HCT116 (cell line): ENCODE data around the gene IL21.

ENCODE experiments used
- ATF3 ChIP-seq: IDR thresholded peaks from 2 replicates; pipeline ENCODE4 v1.6.1; 2012
- CTCF ChIP-seq, 3 experiments: fragments of 200-600 bp in 1 of 3; sonication (generic) in 1 of 3; IDR thresholded peaks in 2 of 3; conservative IDR thresholded peaks in 1 of 3; 2 replicates each; pipeline ENCODE4 v1.5.1; 2012 to 2017; ENCODE audit warnings: low read depth in 2 of 3, low read length in 2 of 3, antibody characterized with exemption in 1 of 3, borderline replicate concordance in 1 of 3, control low read depth in 1 of 3, mild to moderate bottlenecking in 1 of 3, mixed read lengths in 1 of 3, mixed run types in 1 of 3, moderate library complexity in 1 of 3; ENCODE audit not compliant: insufficient read depth in 1 of 3
- ELF1 ChIP-seq: IDR thresholded peaks from 2 replicates; pipeline ENCODE4 v1.6.1; 2012; ENCODE audit warnings: low read depth, borderline replicate concordance
- EZH2 ChIP-seq: fragments of 200-600 bp; sonication (generic); IDR thresholded peaks from 2 replicates; pipeline ENCODE4 v1.6.1; 2017; ENCODE audit warnings: antibody characterized with exemption, mixed run types
- FOSL1 ChIP-seq: IDR thresholded peaks from 2 replicates; pipeline ENCODE4 v1.6.1; 2012; ENCODE audit warnings: low read depth
- JUND ChIP-seq: IDR thresholded peaks from 2 replicates; pipeline ENCODE4 v1.6.1; 2012
- POLR2A ChIP-seq: IDR thresholded peaks from 2 replicates; pipeline ENCODE4 v1.7.0; 2011; ENCODE audit warnings: borderline replicate concordance; ENCODE audit not compliant: insufficient read depth, insufficient read length; ENCODE audit errors: extremely low read depth
- POLR2AphosphoS5 ChIP-seq: IDR thresholded peaks from 2 replicates; pipeline ENCODE4 v1.6.1; 2011; ENCODE audit warnings: mild to moderate bottlenecking, low read depth, low read length, moderate library complexity
- RAD21 ChIP-seq: IDR thresholded peaks from 2 replicates; pipeline ENCODE4 v1.6.1; 2012; ENCODE audit warnings: low read depth, mild to moderate bottlenecking
- SP1 ChIP-seq: IDR thresholded peaks from 2 replicates; pipeline ENCODE4 v1.6.1; 2012; ENCODE audit warnings: low read depth
- YY1 ChIP-seq: IDR thresholded peaks from 2 replicates; pipeline ENCODE4 v1.6.1; 2011; ENCODE audit warnings: low read length, low read depth, moderate library complexity, mild to moderate bottlenecking; ENCODE audit not compliant: insufficient replicate concordance; ENCODE audit errors: extremely low read depth
- ZNF274 ChIP-seq: fragments of 200-500 bp; sonication (Bioruptor generic); IDR thresholded peaks from 2 replicates; pipeline ENCODE4 v1.6.1; 2014; ENCODE audit warnings: mild to moderate bottlenecking, low read depth, low read length, inconsistent platforms

- TF ChIP-seq SP1 = no peak
- no peak for TF ChIP-seq POLR2AphosphoS5
- TF ChIP-seq CTCF (IDR thresholded peaks at IDR 0.05 in 2 of 3, conservative IDR thresholded peaks at IDR 0.05 in 1 of 3; ENCODE audit: borderline replicate concordance in 1 of 3, insufficient read depth in 1 of 3, low read depth in 2 of 3, low read length in 2 of 3) = no peak
- no peak for TF ChIP-seq POLR2A
- no peak for TF ChIP-seq RAD21
- no peak for TF ChIP-seq YY1
- no peak for TF ChIP-seq ZNF274
- TF ChIP-seq EZH2 = no peak
- TF ChIP-seq ELF1 = no peak
- TF ChIP-seq FOSL1 = no peak
- no peak for TF ChIP-seq ATF3
- no peak for TF ChIP-seq JUND
Observed at GRCh38 chr4:122603156-122603574, 17.7 kb downstream of the IL21 start.
